SH-SY5Y (cell line): ENCODE measurements around the gene GABRB3.

Experiments
- GATA2 ChIP-seq: IDR thresholded peaks from 2 replicates; pipeline ENCODE4 v1.6.1; 2011; ENCODE audit warnings: mild to moderate bottlenecking, low read depth, low read length
- GATA3 ChIP-seq: IDR thresholded peaks from 2 replicates; pipeline ENCODE4 v1.6.1; 2011; ENCODE audit warnings: low read depth, mild to moderate bottlenecking, low read length, moderate library complexity

- TF ChIP-seq GATA2, result no peak
- no peak for TF ChIP-seq GATA3
Measured at GRCh38 chr15:26624128-26624527, 148.7 kb downstream of the GABRB3 start.
